C4-2B (cell line): ENCODE data around the gene CLSTN2.

Source experiments
- H3K27ac ChIP-seq: fragments of 450-650 bp; 2 replicates; pipeline ENCODE4 v1.5.1; 2017
- ZFX ChIP-seq: fragments of 450-650 bp; IDR thresholded peaks from 2 replicates; pipeline ENCODE4 v1.6.1; 2017
- TF ChIP-seq, protein P1 (sequence below): fragments of 450-650 bp; conservative IDR thresholded peaks from 2 replicates; pipeline ENCODE4 v1.5.1; 2017; ENCODE audit warnings: mild to moderate bottlenecking

Gene CLSTN2

DNA sequence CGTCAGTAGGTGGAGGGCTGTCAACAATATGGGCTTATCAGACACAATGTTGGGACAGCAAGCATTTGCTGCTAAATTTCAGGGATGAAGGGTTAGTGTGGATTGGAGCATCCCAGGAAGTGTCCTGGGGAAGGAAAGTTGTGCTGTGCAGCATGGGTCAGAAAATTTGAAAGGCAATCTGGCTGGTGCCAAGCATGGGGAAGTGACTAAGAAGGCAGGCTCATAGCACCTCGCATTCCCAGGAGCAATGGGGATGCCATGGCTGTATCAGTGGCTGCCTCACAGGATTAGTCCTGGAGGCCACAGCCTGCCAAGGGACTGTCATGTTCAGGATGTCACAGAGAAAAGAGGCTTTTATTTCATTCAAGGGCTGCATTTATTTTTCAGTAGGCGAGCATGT lies 420.5 kb downstream of the CLSTN2 start:
- no peak for TF ChIP-seq ZFX
- TF ChIP-seq, protein P1, sequence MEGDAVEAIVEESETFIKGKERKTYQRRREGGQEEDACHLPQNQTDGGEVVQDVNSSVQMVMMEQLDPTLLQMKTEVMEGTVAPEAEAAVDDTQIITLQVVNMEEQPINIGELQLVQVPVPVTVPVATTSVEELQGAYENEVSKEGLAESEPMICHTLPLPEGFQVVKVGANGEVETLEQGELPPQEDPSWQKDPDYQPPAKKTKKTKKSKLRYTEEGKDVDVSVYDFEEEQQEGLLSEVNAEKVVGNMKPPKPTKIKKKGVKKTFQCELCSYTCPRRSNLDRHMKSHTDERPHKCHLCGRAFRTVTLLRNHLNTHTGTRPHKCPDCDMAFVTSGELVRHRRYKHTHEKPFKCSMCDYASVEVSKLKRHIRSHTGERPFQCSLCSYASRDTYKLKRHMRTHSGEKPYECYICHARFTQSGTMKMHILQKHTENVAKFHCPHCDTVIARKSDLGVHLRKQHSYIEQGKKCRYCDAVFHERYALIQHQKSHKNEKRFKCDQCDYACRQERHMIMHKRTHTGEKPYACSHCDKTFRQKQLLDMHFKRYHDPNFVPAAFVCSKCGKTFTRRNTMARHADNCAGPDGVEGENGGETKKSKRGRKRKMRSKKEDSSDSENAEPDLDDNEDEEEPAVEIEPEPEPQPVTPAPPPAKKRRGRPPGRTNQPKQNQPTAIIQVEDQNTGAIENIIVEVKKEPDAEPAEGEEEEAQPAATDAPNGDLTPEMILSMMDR = no peak
- no peak overlapping the region for H3K27ac ChIP-seq

DNA sequence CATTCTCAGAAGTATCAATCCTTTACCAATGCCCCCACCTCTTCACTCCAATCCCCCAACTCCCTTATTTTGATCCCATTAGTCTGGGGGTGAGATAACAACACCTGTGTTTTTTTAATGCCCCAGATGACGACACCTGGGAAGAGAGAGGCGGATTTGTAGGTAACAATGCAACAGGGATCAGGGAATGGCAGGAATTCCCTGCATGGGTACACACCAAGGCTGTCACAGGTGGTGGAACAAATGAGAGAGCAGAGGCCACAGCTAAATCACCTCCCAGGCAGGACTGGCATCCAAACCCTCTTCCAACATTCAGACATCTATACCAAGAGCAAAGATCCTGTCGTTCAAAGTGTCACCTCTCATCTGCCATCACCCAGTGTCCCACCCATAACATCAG lies 423.7 kb downstream of the CLSTN2 start:
- no peak for TF ChIP-seq ZFX
- TF ChIP-seq, protein P1 = no peak
- no peak overlapping the region for H3K27ac ChIP-seq

DNA sequence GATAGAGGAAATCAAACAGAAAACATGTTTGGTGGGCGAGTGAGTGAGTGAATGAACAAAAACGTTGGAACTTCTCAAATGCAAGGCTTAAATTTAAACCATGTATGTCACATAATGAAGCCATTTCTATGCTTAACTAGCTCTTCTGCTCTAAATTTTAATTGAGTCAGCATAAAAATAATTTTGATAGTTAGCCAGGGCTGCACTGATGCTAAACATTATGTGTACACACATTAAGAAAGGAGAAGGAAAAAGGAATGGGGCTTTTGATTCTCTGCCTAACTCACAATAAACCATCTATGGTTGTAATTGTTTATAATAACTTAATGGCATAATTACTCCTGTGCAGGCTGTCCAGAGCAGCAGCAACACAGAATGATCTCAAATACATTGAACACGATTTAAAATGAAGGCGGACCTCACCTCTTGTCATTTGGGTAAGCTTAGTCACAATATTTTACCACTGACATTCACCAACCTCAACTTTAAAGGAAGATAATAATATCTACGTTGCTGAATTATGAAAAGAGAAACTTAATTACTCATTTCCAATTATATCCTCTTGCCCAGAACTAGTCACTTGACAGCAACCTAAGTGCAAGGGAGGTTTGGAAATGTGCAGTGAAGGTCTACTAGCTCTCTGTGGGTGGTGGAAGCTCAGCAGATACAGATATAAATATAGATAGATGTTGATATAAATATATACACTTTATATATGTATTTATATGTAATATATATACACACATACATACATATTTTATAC lies 424.4 kb downstream of the CLSTN2 start:
- H3K27ac ChIP-seq = no peak overlapping the region
- TF ChIP-seq ZFX = no peak
- TF ChIP-seq, protein P1 = no peak

DNA sequence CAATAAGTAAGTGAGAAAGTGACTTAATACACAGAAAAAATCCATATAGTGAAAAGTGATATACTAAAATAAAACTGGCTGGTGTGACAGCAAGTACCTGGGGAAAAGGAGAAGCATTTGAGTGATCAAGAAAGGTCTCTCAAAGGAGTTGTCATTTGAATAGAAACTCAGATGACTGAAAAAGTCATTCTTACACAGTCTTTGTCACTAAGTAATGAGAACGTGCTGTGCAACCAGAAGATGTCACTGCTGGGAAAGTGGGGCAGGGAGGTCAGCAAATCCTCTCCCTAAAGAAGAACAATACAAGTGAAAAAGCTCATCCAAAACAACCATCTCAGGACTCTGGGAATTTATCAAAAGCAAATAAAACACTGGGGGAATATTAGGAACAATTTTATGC lies 425.3 kb downstream of the CLSTN2 start:
- H3K27ac ChIP-seq = no peak overlapping the region
- TF ChIP-seq, protein P1 = peak; percentile 41
- no peak for TF ChIP-seq ZFX

DNA sequence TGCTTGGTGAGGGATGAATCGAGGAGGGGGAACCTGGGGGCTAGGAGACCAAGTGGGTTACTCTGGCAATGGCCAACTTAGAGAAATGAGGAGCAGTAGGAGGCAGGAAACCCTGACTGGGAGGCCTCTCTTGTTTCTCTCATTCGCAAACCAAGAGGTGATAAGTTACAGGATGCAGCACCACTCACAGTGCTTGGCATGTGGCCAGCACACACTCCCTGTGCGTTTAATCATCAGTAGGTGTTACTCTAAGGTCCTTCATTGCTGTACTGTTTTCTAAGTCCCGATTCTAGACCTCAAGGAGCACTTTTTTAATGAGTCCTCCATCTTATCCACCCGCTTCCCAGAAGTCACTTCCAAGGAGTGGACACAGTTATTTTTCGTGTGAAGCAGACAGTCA lies 428.8 kb downstream of the CLSTN2 start:
- H3K27ac ChIP-seq = no peak overlapping the region
- TF ChIP-seq, protein P1 = no peak
- no peak for TF ChIP-seq ZFX

DNA sequence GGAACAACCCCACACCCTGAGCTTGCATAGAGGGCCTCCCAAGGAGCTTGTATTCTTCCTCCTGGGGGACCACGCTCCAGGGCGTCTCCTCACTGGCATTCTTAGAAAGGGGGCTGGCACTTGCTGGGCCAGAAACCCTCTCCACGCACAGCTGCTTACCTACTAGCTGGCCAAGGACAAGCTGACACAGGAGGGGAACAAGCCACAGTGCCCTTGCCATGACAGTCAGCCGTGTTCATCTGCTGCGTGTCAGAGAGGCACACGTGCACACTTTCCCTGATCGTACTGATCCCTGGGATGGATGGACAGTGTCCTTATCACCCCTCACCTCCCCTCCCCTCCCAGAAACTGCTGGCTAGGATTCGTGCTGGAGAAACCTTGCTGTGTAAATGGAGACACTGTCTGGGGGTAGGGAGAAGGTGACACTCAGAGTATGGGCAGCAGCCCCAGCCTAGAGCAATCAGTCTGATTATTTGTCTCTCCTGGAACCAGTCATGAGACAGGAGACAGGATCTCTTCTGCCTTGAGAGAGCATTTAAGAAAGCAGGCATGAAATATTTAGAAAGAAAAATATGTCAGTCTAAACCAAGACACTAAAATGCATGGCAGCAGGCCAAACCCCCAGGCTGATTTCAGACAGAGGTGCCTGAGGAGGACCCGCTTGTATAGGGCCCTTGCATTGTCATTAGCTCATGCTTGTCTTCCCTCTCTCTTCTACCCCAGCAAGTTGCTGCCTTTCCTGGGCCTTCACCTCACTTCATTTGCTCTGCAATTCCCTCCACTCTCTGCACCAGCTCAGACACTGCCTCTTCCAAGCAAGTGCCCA lies 431.1 kb downstream of the CLSTN2 start:
- no peak overlapping the region for H3K27ac ChIP-seq
- no peak for TF ChIP-seq ZFX
- TF ChIP-seq, protein P1 = no peak

DNA sequence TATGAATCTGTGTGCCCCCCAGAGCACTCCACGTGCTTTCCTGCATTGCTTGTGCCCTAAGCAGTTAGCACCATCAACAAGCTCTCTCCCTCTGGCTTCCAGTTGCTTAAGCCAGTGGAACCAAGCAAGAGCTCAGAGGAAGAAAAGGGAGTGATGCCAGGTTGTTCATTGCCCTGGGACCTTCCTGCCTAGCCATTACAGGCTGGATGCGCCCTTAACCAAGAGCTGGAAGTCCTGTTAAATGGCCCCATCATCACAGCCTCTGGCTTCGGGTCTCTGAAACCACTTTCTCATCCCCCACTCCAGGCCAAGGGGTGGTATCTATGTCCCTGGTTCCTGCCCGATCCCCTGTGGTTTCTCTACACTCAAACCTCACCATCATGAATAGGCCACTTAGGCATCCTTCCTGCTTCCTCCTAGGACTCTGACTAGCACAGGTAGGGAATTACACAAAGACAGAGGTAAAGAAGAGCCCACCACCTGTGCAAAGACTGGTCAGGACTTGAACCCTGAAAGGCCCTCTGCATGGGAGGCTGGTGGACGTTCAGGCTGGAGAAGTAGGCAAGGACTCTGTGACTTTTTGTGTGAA lies 433.3 kb downstream of the CLSTN2 start:
- no peak for TF ChIP-seq ZFX
- TF ChIP-seq, protein P1 = no peak
- H3K27ac ChIP-seq = no peak overlapping the region
